Osteocyte (in vitro differentiated cells): ENCODE measurements around the gene OR9A2. TPM values are rescaled to one million over a fixed set of nuclear protein-coding genes. Genes with fewer than 3 reads are reported as not detected.
"Not testable (repeated sequence)": the region's sequence is repeated elsewhere in the genome, so short reads cannot be mapped to it uniquely, and the experiment has no call there.

Experiments
- DNase-seq: peaks from one replicate; pipeline ENCODE4 v3.0.0; 2021; ENCODE audit warnings: mixed read lengths; ENCODE audit not compliant: unreplicated experiment; ENCODE audit errors: extremely low spot score
- H3K27ac Mint-ChIP-seq: one replicate; pipeline ENCODE4 v1.8.0; 2021; ENCODE audit warnings: mild to moderate bottlenecking, mixed read lengths; ENCODE audit not compliant: unreplicated experiment
- H3K27me3 Mint-ChIP-seq: one replicate; pipeline ENCODE4 v1.8.0; 2021; ENCODE audit warnings: mixed read lengths; ENCODE audit not compliant: unreplicated experiment
- H3K36me3 Mint-ChIP-seq: one replicate; pipeline ENCODE4 v1.8.0; 2021; ENCODE audit warnings: mixed read lengths; ENCODE audit not compliant: unreplicated experiment
- H3K4me1 Mint-ChIP-seq: one replicate; pipeline ENCODE4 v1.8.0; 2021; ENCODE audit warnings: mixed read lengths; ENCODE audit not compliant: unreplicated experiment
- H3K4me3 Mint-ChIP-seq: one replicate; pipeline ENCODE4 v1.8.0; 2021; ENCODE audit warnings: mild to moderate bottlenecking, moderate library complexity, mixed read lengths; ENCODE audit not compliant: unreplicated experiment
- H3K9me3 Mint-ChIP-seq: one replicate; pipeline ENCODE4 v1.8.0; 2021; ENCODE audit warnings: mixed read lengths; ENCODE audit not compliant: unreplicated experiment
- CTCF ChIP-seq: fragments of 200-600 bp; sonication (generic); IDR thresholded peaks from 2 replicates; pipeline ENCODE4 v1.5.0; 2021; ENCODE audit warnings: antibody characterized with exemption, mild to moderate bottlenecking, moderate library complexity
- total RNA-seq: library from RNA; stranded (reverse); gene quantifications from 2 replicates; pipeline ENCODE4 v1.2.1, GENCODE V29; 2021

Gene OR9A2
- total RNA-seq, 1 donor from 2014 or later, result not detected

GRCh38 chr7:142992427-142992826 lies 34.5 kb downstream of the OR9A2 start:
- no peak for DNase-seq
- peaks cover 22% of the 10 kb centered on the region for H3K27me3 Mint-ChIP-seq

GRCh38 chr7:142984297-142984696 lies 42.6 kb downstream of the OR9A2 start:
- H3K27me3 Mint-ChIP-seq, result peaks cover 6% of the 10 kb centered on the region
- H3K4me3 Mint-ChIP-seq, result no peak overlapping the region
- H3K27ac Mint-ChIP-seq, result no peak overlapping the region
- peaks cover 13% of the 10 kb centered on the region for H3K9me3 Mint-ChIP-seq
- H3K4me1 Mint-ChIP-seq, result no peaks in the 10 kb centered on the region
- no peaks in the 10 kb centered on the region for H3K36me3 Mint-ChIP-seq
- DNase-seq, result no peak
- TF ChIP-seq CTCF, result no peak

More at GRCh38 chr7:142992427-142992826, 34.5 kb downstream of the OR9A2 start:
- no peak for TF ChIP-seq CTCF
- Mint-ChIP-seq H3K36me3 (no peaks in the 10 kb centered on the region), H3K4me1 (no peaks in the 10 kb centered on the region), H3K9me3 (no peaks in the 10 kb centered on the region), H3K4me3 (no peak overlapping the region), H3K27ac (no peak overlapping the region)

- H3K9me3 Mint-ChIP-seq, result peaks cover 13% of the 10 kb centered on the region
- DNase-seq, result no peak
- H3K36me3 Mint-ChIP-seq, result no peaks in the 10 kb centered on the region
- peaks cover 6% of the 10 kb centered on the region for H3K27me3 Mint-ChIP-seq
- no peaks in the 10 kb centered on the region for H3K4me1 Mint-ChIP-seq
- no peak for TF ChIP-seq CTCF
- no peak overlapping the region for H3K27ac Mint-ChIP-seq
- H3K4me3 Mint-ChIP-seq, result no peak overlapping the region
Measured at GRCh38 chr7:142983825-142984224, 43.1 kb downstream of the OR9A2 start.

GRCh38 chr7:142978402-142978801 lies 48.5 kb downstream of the OR9A2 start:
- H3K36me3 Mint-ChIP-seq, H3K27me3 Mint-ChIP-seq, H3K4me3 Mint-ChIP-seq, DNase-seq, H3K4me1 Mint-ChIP-seq, H3K27ac Mint-ChIP-seq: not testable (repeated sequence)
- peaks cover 13% of the 10 kb centered on the region for H3K9me3 Mint-ChIP-seq

Other genes starting within 250 kb of the OR9A2 start
- 13.7 and 14.7 TPM in 2 replicates for gene EPHB6, start 172.1 kb downstream of the OR9A2 start, total RNA-seq
- gene TRPV6, start 141.4 kb downstream of the OR9A2 start, total RNA-seq, result not detected in 2 replicates
- gene TRPV5, start 93.4 kb downstream of the OR9A2 start, total RNA-seq, result not detected in 2 replicates
- not detected in 2 replicates for gene LLCFC1, start 87.6 kb downstream of the OR9A2 start, total RNA-seq
- gene KEL, start 64.8 kb downstream of the OR9A2 start, total RNA-seq, result 0.50 and 1.5 TPM in 2 replicates
- gene OR6V1, start 25.2 kb upstream of the OR9A2 start, total RNA-seq, result not detected in 2 replicates
- gene PIP, start 104.9 kb upstream of the OR9A2 start, total RNA-seq, result not detected in 2 replicates
- not detected in 2 replicates for gene TAS2R39, start 156.3 kb upstream of the OR9A2 start, total RNA-seq
- gene TAS2R40, start 194.9 kb upstream of the OR9A2 start, total RNA-seq, result not detected in 2 replicates
- gene GSTK1, start 236.3 kb upstream of the OR9A2 start, total RNA-seq, result 141 and 147 TPM in 2 replicates